Measurements from ENCODE around the gene FGFR4. TPM values are rescaled to one million over a fixed set of nuclear protein-coding genes. Genes with fewer than 3 reads are reported as not detected.

FGFR4 gene
- total and polyA plus RNA-seq, 2 donors (not counting 1 experiment from before 2014, with no cell fraction given) = 12.6 to 28.4 TPM

- DNase-seq (ENCODE audit: low read depth in 2 of 2) = peak in 1 of 2 donors; percentile 46
Measured at GRCh38 chr5:177089127-177089526, 2.4 kb downstream of the FGFR4 start.

GRCh38 chr5:177089825-177090641 lies 3.3 kb downstream of the FGFR4 start:
- Histone ChIP-seq H3K4me3 (replicated peaks in 1 of 4; ENCODE audit: control extremely low read depth in 1 of 4, insufficient read depth in 1 of 4, low read depth in 3 of 4, low read length in 4 of 4) (no peak overlapping the region), H3K36me3 (ENCODE audit: control insufficient read depth, insufficient read depth, low read length) (peaks cover 2% of the 10 kb centered on the region), H3K27ac (ENCODE audit: insufficient read depth, low read length) (no peak overlapping the region), H3K9me3 (ENCODE audit: control insufficient read depth, insufficient read depth, low read depth, low read length) (no peaks in the 10 kb centered on the region), H3K79me2 (ENCODE audit: control insufficient read depth, insufficient read depth, low read length) (no peaks in the 10 kb centered on the region), H3K27me3 (ENCODE audit: control insufficient read depth, insufficient read depth, low read length) (peaks cover 2% of the 10 kb centered on the region), H2AFZ (ENCODE audit: low read length) (no peak overlapping the region), H4K20me1 (ENCODE audit: control insufficient read depth, extremely low read depth, insufficient read depth, low read length) (no peaks in the 10 kb centered on the region), H3K4me2 (ENCODE audit: extremely low read depth, insufficient read depth, low read length) (no peak overlapping the region), H3K9ac (ENCODE audit: insufficient read depth, low read length) (no peak overlapping the region), H3K4me1 (ENCODE audit: control insufficient read depth, extremely low read depth, insufficient read depth, low read length) (peaks cover 22% of the 10 kb centered on the region)
- DNase-seq (ENCODE audit: low read depth in 2 of 2) = no peak
- TF ChIP-seq EZH2 (IDR thresholded peaks at IDR 0.05; ENCODE audit: low read length, missing control alignments) = no peak
- TF ChIP-seq CTCF (conservative IDR thresholded peaks at IDR 0.05 in 1 of 2, IDR thresholded peaks at IDR 0.05 in 1 of 2; ENCODE audit: low read depth in 1 of 2, low read length in 2 of 2) = no peak

More at GRCh38 chr5:177089127-177089526, 2.4 kb downstream of the FGFR4 start:
- no peak for TF ChIP-seq CTCF (conservative IDR thresholded peaks at IDR 0.05 in 1 of 2, IDR thresholded peaks at IDR 0.05 in 1 of 2; ENCODE audit: low read depth in 1 of 2, low read length in 2 of 2)
- TF ChIP-seq EZH2 (IDR thresholded peaks at IDR 0.05; ENCODE audit: low read length, missing control alignments) = no peak
- Histone ChIP-seq H2AFZ (ENCODE audit: low read length) (no peak overlapping the region), H3K4me3 (replicated peaks in 1 of 4; ENCODE audit: control extremely low read depth in 1 of 4, insufficient read depth in 1 of 4, low read depth in 3 of 4, low read length in 4 of 4) (no peak overlapping the region), H3K27me3 (ENCODE audit: control insufficient read depth, insufficient read depth, low read length) (peaks cover 2% of the 10 kb centered on the region), H3K36me3 (ENCODE audit: control insufficient read depth, insufficient read depth, low read length) (peaks cover 2% of the 10 kb centered on the region), H3K9me3 (ENCODE audit: control insufficient read depth, insufficient read depth, low read depth, low read length) (no peaks in the 10 kb centered on the region), H3K4me2 (ENCODE audit: extremely low read depth, insufficient read depth, low read length) (peak overlapping the region; percentile 37), H3K27ac (ENCODE audit: insufficient read depth, low read length) (peak overlapping the region; percentile 4), H3K79me2 (ENCODE audit: control insufficient read depth, insufficient read depth, low read length) (no peaks in the 10 kb centered on the region), H4K20me1 (ENCODE audit: control insufficient read depth, extremely low read depth, insufficient read depth, low read length) (no peaks in the 10 kb centered on the region), H3K9ac (ENCODE audit: insufficient read depth, low read length) (no peak overlapping the region), H3K4me1 (ENCODE audit: control insufficient read depth, extremely low read depth, insufficient read depth, low read length) (peaks cover 17% of the 10 kb centered on the region)

GRCh38 chr5:177090813-177091212 lies 4.1 kb downstream of the FGFR4 start:
- Histone ChIP-seq H3K4me3 (replicated peaks in 1 of 4; ENCODE audit: control extremely low read depth in 1 of 4, insufficient read depth in 1 of 4, low read depth in 3 of 4, low read length in 4 of 4) (no peak overlapping the region), H3K9ac (ENCODE audit: insufficient read depth, low read length) (no peak overlapping the region), H4K20me1 (ENCODE audit: control insufficient read depth, extremely low read depth, insufficient read depth, low read length) (no peaks in the 10 kb centered on the region), H3K27me3 (ENCODE audit: control insufficient read depth, insufficient read depth, low read length) (peaks cover 2% of the 10 kb centered on the region), H3K9me3 (ENCODE audit: control insufficient read depth, insufficient read depth, low read depth, low read length) (no peaks in the 10 kb centered on the region), H3K36me3 (ENCODE audit: control insufficient read depth, insufficient read depth, low read length) (peaks cover 4% of the 10 kb centered on the region), H3K4me1 (ENCODE audit: control insufficient read depth, extremely low read depth, insufficient read depth, low read length) (peaks cover 25% of the 10 kb centered on the region), H3K79me2 (ENCODE audit: control insufficient read depth, insufficient read depth, low read length) (no peaks in the 10 kb centered on the region), H2AFZ (ENCODE audit: low read length) (no peak overlapping the region), H3K4me2 (ENCODE audit: extremely low read depth, insufficient read depth, low read length) (no peak overlapping the region), H3K27ac (ENCODE audit: insufficient read depth, low read length) (no peak overlapping the region)
- TF ChIP-seq CTCF (conservative IDR thresholded peaks at IDR 0.05 in 1 of 2, IDR thresholded peaks at IDR 0.05 in 1 of 2; ENCODE audit: low read depth in 1 of 2, low read length in 2 of 2) = no peak
- TF ChIP-seq EZH2 (IDR thresholded peaks at IDR 0.05; ENCODE audit: low read length, missing control alignments) = no peak
- DNase-seq (ENCODE audit: low read depth in 2 of 2) = no peak

All from fibroblast of lung (primary cell).